ENCODE measurements around the gene DLGAP1. TPM values are rescaled to one million over a fixed set of nuclear protein-coding genes. Genes with fewer than 3 reads are reported as not detected.

DLGAP1 gene
- polyA plus RNA-seq, 1 of the 3 experiments (the other 2 are of a cell fraction): not detected

- 0% methylated on average over 3 of the region's 3 CpGs for WGBS (ENCODE audit: low lambda C conversion rate)
- TF ChIP-seq YY1 (IDR thresholded peaks at IDR 0.05; ENCODE audit: low read depth): no peak
- no peak for TF ChIP-seq JUND (IDR thresholded peaks at IDR 0.05)
- no peak for TF ChIP-seq GATA2 (CRISPR knock-in tag; IDR thresholded peaks at IDR 0.05)
- no peak for TF ChIP-seq MXI1 (IDR thresholded peaks at IDR 0.05; ENCODE audit: low read depth, low read length)
- TF ChIP-seq FOXJ3 (CRISPR knock-in tag; IDR thresholded peaks at IDR 0.05): no peak
- Histone ChIP-seq H3K27ac (ENCODE audit: low read depth in 2 of 2, low read length in 1 of 2) (no peak overlapping the region), H3F3A (replicated peaks; ENCODE audit: insufficient read depth) (no peaks in the 10 kb centered on the region), H2AFZ (ENCODE audit: low read depth) (no peak overlapping the region), H4K20me1 (ENCODE audit: insufficient read depth) (no peaks in the 10 kb centered on the region), H3K27me3 (ENCODE audit: insufficient read depth) (no peaks in the 10 kb centered on the region; the same call in 1 of the 2 replicates), H3K4me1 (ENCODE audit: control insufficient read depth in 1 of 2, insufficient read depth in 2 of 2, low read depth in 1 of 2, low read length in 1 of 2) (no peaks in the 10 kb centered on the region; a peak in 1 of 4 replicates), H3K36me3 (replicated peaks in 1 of 2; ENCODE audit: control insufficient read depth in 1 of 2, insufficient read depth in 2 of 2, low read length in 1 of 2) (no peaks in the 10 kb centered on the region), H3K9ac (no peak overlapping the region), H3K9me2 (no peaks in the 10 kb centered on the region), H3K79me2 (ENCODE audit: insufficient read depth) (no peaks in the 10 kb centered on the region), H3K4me3 (ENCODE audit: low read depth in 2 of 2, low read length in 1 of 2) (no peak overlapping the region), H3K4me2 (no peak overlapping the region), H3K9me3 (no peaks in the 10 kb centered on the region)
- ChIA-PET CTCF (no interaction called here), POLR2A (no interaction called here)
- DNase-seq: no peak
These were observed 169.6 kb downstream of the DLGAP1 start for GRCh38 chr18:4285525-4285924.

DNA sequence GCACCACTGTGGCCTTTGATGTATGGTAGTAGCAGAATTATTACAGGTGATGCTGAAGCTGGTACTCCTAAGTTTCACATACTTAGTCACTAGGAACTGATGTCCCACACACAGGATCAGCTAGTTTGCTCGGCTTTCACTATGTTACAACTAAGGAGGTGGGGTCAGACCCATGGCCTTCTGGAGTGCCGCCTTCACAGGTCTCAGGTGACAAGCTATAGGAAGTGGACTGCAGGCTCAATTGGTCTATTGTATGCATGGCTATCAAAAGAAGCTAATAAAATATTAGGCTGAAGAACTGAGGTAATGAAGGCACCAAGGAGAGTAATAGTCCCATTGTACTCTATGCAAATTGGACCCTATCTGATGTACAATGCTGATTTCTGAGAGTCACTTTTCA is 170.6 kb downstream of the DLGAP1 start:
- ChIA-PET CTCF (no interaction called here), POLR2A (no interaction called here)
- no peak for DNase-seq
- Histone ChIP-seq H3K27me3 (ENCODE audit: insufficient read depth) (no peaks in the 10 kb centered on the region; the same call in 1 of the 2 replicates), H3K79me2 (ENCODE audit: insufficient read depth) (no peaks in the 10 kb centered on the region), H3K9ac (no peak overlapping the region), H3K36me3 (replicated peaks in 1 of 2; ENCODE audit: control insufficient read depth in 1 of 2, insufficient read depth in 2 of 2, low read length in 1 of 2) (no peaks in the 10 kb centered on the region), H3F3A (replicated peaks; ENCODE audit: insufficient read depth) (no peaks in the 10 kb centered on the region), H2AFZ (ENCODE audit: low read depth) (no peak overlapping the region), H3K27ac (ENCODE audit: low read depth in 2 of 2, low read length in 1 of 2) (no peak overlapping the region), H3K4me3 (ENCODE audit: low read depth in 2 of 2, low read length in 1 of 2) (no peak overlapping the region), H4K20me1 (ENCODE audit: insufficient read depth) (no peaks in the 10 kb centered on the region), H3K9me3 (no peaks in the 10 kb centered on the region), H3K4me1 (ENCODE audit: control insufficient read depth in 1 of 2, insufficient read depth in 2 of 2, low read depth in 1 of 2, low read length in 1 of 2) (no peaks in the 10 kb centered on the region; a peak in 1 of 4 replicates), H3K9me2 (no peaks in the 10 kb centered on the region), H3K4me2 (no peak overlapping the region)
- 0% methylated on average over 2 of the region's 2 CpGs for WGBS (ENCODE audit: low lambda C conversion rate)
- no peak for TF ChIP-seq RFX5 (IDR thresholded peaks at IDR 0.05; ENCODE audit: low read length)
- TF ChIP-seq EZH2phosphoT487 (IDR thresholded peaks at IDR 0.05; ENCODE audit: borderline replicate concordance, low read depth): no peak
- TF ChIP-seq NRF1 (IDR thresholded peaks at IDR 0.05; ENCODE audit: low read depth, low read length): no peak
- TF ChIP-seq FOXJ3 (CRISPR knock-in tag; IDR thresholded peaks at IDR 0.05): no peak
- no peak for TF ChIP-seq FOXM1 (IDR thresholded peaks at IDR 0.05; ENCODE audit: low read depth)
- TF ChIP-seq MXI1 (IDR thresholded peaks at IDR 0.05; ENCODE audit: low read depth, low read length): no peak
- TF ChIP-seq TCF12 (IDR thresholded peaks at IDR 0.05): no peak
- TF ChIP-seq RAD21 (IDR thresholded peaks at IDR 0.05; ENCODE audit: low read length): no peak

GRCh38 chr18:4283746-4284291 is 171.3 kb downstream of the DLGAP1 start:
- WGBS (ENCODE audit: low lambda C conversion rate): 10% methylated on average over 4 of the region's 4 CpGs
- Histone ChIP-seq H3K27me3 (ENCODE audit: insufficient read depth) (no peaks in the 10 kb centered on the region; the same call in 1 of the 2 replicates), H3K4me2 (no peak overlapping the region), H4K20me1 (ENCODE audit: insufficient read depth) (no peaks in the 10 kb centered on the region), H3K9ac (no peak overlapping the region), H3K9me2 (no peaks in the 10 kb centered on the region), H3K79me2 (ENCODE audit: insufficient read depth) (no peaks in the 10 kb centered on the region), H3F3A (replicated peaks; ENCODE audit: insufficient read depth) (no peaks in the 10 kb centered on the region), H3K4me3 (ENCODE audit: low read depth in 2 of 2, low read length in 1 of 2) (no peak overlapping the region), H3K9me3 (no peaks in the 10 kb centered on the region), H3K4me1 (ENCODE audit: control insufficient read depth in 1 of 2, insufficient read depth in 2 of 2, low read depth in 1 of 2, low read length in 1 of 2) (no peaks in the 10 kb centered on the region; a peak in 1 of 4 replicates), H3K27ac (ENCODE audit: low read depth in 2 of 2, low read length in 1 of 2) (no peak overlapping the region), H3K36me3 (replicated peaks in 1 of 2; ENCODE audit: control insufficient read depth in 1 of 2, insufficient read depth in 2 of 2, low read length in 1 of 2) (no peaks in the 10 kb centered on the region), H2AFZ (ENCODE audit: low read depth) (no peak overlapping the region)
- CTCF ChIA-PET: no interaction called here
- POLR2A ChIA-PET: no interaction called here
- no peak for DNase-seq
- TF ChIP-seq FOXM1 (IDR thresholded peaks at IDR 0.05; ENCODE audit: low read depth): no peak
- TF ChIP-seq, protein P1, sequence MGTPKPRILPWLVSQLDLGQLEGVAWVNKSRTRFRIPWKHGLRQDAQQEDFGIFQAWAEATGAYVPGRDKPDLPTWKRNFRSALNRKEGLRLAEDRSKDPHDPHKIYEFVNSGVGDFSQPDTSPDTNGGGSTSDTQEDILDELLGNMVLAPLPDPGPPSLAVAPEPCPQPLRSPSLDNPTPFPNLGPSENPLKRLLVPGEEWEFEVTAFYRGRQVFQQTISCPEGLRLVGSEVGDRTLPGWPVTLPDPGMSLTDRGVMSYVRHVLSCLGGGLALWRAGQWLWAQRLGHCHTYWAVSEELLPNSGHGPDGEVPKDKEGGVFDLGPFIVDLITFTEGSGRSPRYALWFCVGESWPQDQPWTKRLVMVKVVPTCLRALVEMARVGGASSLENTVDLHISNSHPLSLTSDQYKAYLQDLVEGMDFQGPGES (IDR thresholded peaks at IDR 0.05; ENCODE audit: low read depth, low read length): no peak
- TF ChIP-seq, protein P2, sequence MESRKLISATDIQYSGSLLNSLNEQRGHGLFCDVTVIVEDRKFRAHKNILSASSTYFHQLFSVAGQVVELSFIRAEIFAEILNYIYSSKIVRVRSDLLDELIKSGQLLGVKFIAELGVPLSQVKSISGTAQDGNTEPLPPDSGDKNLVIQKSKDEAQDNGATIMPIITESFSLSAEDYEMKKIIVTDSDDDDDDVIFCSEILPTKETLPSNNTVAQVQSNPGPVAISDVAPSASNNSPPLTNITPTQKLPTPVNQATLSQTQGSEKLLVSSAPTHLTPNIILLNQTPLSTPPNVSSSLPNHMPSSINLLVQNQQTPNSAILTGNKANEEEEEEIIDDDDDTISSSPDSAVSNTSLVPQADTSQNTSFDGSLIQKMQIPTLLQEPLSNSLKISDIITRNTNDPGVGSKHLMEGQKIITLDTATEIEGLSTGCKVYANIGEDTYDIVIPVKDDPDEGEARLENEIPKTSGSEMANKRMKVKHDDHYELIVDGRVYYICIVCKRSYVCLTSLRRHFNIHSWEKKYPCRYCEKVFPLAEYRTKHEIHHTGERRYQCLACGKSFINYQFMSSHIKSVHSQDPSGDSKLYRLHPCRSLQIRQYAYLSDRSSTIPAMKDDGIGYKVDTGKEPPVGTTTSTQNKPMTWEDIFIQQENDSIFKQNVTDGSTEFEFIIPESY (IDR thresholded peaks at IDR 0.05; ENCODE audit: borderline replicate concordance, low read depth): no peak
- no peak for TF ChIP-seq SIN3A (IDR thresholded peaks at IDR 0.05; ENCODE audit: borderline replicate concordance, low read depth, low read length)
- no peak for TF ChIP-seq YY1 (IDR thresholded peaks at IDR 0.05; ENCODE audit: low read depth)
- TF ChIP-seq RCOR1 (IDR thresholded peaks at IDR 0.05; ENCODE audit: low read length): no peak
- TF ChIP-seq FOSL2 (IDR thresholded peaks at IDR 0.05; ENCODE audit: borderline replicate concordance, low read depth): no peak
- TF ChIP-seq, protein P3, sequence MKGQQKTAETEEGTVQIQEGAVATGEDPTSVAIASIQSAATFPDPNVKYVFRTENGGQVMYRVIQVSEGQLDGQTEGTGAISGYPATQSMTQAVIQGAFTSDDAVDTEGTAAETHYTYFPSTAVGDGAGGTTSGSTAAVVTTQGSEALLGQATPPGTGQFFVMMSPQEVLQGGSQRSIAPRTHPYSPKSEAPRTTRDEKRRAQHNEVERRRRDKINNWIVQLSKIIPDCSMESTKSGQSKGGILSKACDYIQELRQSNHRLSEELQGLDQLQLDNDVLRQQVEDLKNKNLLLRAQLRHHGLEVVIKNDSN (IDR thresholded peaks at IDR 0.05; ENCODE audit: borderline replicate concordance, low read depth): no peak
- TF ChIP-seq, protein P4, sequence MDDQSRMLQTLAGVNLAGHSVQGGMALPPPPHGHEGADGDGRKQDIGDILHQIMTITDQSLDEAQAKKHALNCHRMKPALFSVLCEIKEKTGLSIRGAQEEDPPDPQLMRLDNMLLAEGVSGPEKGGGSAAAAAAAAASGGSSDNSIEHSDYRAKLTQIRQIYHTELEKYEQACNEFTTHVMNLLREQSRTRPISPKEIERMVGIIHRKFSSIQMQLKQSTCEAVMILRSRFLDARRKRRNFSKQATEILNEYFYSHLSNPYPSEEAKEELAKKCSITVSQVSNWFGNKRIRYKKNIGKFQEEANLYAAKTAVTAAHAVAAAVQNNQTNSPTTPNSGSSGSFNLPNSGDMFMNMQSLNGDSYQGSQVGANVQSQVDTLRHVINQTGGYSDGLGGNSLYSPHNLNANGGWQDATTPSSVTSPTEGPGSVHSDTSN (IDR thresholded peaks at IDR 0.05): no peak
- no peak for TF ChIP-seq GABPA (IDR thresholded peaks at IDR 0.05; ENCODE audit: low read depth)
